HG02981 (cell line): Measurements from ENCODE around the gene PGM3.

ENCODE experiments used
- ATAC-seq: cut with Tn5 transposase; IDR thresholded peaks from one replicate; pipeline ENCODE4 v1.9.1; 2021; ENCODE audit warnings: mild to moderate bottlenecking, moderate library complexity; ENCODE audit not compliant: unreplicated experiment

Gene PGM3

DNA sequence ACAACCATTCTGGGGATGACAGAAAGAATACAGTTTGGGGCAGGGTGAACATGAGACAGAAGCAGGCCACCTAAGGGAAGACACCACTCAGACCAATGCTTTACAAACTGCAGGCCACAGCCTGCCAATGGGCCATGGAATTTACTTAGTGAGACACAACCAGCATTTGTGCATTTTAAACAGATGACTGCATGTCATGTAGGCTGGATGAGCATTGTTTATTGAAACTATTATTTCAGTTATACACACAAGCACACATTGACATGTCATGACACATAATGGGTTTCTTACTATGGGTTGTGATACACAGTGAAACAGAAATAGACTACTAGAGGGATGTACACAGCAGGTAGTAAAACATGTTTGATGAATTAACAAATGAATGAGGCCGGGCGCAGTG lies 8.0 kb downstream of the PGM3 start:
- ATAC-seq = no peak

DNA sequence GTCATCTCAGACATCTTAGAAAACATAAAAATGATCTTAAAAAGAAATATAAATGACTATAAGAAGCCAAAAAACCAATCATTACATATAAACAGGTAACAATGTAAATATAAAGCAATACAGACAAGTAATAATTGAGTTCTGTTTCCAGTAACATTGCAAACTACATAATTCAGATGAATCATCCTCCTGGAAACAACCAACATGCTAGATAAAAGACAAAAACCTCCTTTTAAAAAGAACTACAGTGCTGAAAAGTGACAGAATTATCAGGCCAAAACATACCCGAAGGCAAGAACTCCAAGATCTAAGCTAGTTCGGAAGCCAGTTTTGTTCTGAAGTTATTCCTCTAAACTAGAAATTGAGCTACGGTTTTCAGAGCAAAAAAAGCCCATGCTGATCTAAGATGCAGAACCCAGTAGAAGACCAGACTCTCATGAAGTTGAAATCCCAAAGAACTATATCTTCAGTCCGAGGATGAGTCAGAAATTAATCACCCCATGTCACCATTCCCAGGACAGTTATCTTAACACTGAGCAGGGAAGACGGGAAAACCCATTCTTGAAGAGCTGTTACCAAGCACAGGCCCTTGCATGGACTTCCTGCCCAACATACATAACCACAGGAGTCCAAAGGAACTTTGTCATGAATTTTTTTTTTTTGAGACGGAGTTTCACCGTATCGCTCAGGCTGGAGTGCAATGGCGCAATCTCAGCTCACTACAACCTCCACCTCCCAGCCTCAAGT lies 9.8 kb downstream of the PGM3 start:
- ATAC-seq = no peak

DNA sequence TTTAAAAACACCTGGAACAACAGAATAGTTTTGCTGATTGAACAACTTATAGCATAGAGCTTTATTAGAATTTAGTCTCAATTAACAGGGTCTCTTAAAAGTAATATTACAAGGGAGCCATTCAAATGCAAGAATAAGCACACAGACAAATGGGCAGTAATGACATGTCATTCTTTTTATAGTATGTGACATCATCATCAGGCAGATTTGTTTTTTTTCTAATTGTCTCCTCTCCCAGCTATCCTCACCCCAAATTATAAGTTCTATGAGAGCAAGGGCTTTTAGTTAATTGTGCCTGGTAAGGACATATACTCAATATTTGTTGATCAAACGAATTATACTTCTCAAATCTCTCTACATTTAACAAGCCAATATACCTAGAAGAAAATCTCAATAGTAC lies 11.0 kb downstream of the PGM3 start:
- ATAC-seq = no peak

DNA sequence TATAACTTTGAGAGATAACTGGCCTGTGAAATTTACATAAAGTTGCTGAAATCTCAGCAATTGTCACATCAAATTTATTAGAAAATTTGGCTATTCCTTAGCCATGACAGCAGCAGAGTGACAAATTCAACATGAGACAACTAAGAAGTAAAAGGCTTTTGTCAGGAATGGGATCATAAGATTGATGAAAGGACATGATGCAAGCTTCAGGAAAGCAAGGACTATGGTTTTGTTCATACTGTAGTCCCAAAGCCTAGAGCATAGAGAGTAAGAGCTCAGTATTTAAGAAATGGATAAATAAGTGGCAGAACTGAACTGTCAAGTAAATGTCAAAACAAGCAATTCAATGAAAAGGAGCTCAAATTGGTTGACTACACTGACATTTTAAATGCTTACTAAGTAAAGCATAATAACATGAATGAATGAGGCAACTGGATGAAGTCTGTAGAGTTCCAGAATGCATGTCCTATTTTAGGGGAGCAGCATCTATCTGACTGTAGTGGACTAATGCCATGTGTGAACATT lies 12.6 kb downstream of the PGM3 start:
- no peak for ATAC-seq

DNA sequence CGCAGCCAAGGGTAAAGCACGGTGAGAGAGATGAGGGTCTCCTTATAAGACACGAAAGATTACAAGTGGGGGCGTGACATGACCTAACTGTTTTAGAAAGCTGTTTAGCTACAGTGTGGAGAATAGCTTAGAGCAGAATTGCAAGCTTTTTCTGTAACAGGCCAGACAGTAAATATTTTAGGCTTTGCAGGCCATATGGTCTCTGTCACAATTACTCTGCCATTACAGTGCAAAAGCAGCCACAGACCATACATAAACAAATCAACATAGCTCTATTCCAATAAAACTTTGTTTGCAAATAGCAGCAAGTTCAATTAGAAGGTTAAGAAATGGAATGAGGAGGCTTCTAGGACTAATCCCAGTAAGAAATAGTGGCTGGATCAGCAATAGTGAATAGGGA lies 16.8 kb downstream of the PGM3 start:
- no peak for ATAC-seq

DNA sequence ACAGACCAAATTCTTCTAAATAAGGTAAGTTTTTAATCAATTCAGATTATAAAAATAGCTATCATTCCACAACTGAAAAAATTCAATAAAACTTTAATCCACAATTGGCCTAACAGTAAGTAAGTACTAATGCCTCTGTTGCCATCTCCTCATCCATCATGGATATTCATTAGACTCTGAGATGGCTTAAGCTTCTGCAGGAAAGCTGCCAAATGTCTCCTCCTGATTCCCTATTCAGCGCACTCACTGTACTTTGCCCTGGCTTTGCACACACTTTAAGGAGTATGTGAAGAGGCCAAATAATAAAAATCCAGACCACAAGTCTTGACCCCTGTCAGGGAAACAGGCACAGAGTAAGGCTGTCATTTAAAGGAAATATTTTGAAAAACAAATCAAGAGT lies 23.6 kb downstream of the PGM3 start:
- no peak for ATAC-seq

DNA sequence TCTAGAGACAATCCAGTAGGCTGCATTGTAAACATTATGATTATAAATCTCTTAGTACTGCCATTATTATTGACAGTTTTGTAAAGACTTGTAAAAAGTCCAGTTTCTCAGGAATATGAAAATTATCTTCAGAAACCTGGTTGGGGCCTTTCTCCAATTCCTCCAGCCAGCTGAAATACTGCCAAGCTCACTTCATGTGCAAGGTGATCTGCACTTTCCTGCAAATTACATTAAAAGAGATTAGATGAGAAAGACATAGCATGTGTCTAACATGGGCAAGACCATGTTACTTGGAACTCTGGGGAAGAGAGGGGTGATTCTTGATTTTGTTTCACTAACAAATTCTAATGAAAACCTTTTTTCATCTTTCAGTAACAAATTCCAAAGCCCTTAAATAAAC lies 24.0 kb downstream of the PGM3 start:
- no peak for ATAC-seq

DNA sequence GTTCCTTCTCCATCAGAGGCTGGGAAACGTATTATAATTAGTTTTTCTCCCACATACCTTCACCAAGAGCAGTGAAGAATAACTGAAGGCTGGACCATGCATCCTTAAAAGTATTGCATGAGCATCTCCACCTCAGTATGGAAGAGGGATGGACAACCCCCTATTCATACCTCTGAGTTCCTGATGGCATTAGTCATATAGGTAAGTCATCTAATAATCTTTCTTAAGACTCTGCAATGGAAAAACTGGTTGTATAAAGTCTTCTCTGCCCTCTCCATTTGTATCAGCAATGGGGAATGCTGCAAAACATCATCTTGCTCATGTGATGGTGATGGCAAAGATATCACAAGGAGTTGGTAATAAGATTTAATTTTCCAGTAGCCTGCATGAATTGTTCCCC lies 24.5 kb downstream of the PGM3 start:
- no peak for ATAC-seq

DNA sequence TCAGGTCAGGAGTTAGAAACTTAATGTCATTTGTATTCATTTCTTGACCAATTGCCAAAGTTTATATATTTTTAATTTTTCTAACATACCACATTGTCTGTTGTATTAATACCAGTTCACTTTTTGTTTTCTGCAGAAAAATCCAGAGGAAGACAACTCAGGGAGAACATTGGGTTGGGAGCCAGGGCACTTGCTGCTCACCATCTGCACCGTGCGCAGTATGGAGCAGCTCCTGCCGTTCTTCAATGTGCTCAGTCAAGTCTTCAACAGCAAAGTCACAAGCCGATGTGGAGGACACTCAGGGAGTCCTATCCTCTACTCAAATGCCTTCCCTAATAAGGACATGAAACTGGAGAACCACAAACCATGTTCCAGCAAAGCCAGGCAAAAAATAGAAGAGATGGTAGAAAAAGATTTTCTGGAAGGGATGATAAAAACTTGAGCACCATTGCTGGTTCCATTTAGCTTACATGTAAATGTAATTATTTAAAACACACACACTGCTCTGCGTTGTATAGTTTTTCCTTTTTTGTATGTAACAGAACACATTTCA lies 25.3 kb downstream of the PGM3 start:
- no peak for ATAC-seq

DNA sequence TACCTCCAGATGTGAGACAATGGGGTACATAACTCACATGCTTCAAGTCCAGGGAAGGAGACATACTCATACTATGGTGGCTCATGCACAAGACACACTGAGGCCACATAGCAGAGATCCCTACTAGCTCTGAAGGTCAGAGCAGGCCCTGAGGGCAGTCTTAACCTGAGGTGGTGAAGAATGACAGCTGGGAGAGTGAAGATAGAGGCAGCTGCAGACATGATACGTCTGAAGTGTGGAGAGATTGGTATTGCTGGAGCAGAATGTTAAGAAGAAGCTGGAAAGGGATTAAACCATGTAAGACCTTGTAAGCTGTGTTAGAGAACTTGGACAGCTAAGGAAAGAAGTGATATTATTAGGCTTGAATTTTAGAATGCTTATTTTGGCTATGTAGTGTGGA lies 32.9 kb downstream of the PGM3 start:
- ATAC-seq = no peak

DNA sequence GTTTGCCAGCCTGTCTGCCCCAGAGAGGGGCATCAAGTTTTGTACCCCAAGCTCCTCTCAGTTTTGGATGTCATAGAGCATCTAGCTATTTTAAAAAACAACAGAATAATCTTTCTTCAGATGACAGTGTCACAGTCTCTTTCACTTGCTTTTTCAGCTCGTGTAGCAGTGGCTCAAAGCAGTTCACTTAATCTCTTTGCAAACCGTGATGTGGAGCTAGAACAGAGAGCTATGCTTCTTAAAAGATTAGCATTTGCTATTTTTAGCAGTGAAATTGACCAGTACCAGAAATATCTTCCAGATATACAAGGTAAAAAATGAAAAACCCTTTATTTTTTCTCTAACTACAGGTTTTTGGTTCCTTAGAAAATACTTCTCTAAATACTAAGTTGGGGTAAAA lies 37.3 kb downstream of the PGM3 start:
- no peak for ATAC-seq

DNA sequence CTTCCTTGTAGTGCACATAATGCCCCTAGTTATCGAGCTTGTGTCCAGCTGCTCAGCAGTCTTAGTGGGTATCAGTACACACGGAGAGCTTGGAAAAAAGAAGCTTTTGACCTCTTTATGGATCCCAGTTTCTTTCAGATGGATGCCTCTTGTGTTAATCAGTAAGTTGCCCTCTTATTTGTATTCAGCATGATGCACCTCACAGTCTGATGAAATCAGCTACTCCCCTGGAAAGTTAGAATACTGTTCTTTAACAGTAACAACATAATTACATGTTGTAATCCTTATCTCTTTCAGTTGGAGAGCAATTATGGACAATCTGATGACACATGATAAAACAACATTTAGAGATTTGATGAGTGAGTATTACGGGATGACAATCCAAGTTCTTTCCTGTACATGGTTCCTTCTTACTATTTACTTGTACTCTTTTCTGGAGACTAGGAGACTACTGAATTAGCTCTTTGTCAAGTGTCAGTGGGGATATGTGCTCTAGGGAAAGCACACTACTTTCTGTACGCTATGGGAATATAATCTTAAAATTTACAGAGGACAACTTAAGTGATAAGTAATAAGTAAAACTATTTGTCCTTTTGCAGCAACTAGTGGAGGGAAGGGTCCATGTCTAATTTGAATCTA lies 39.1 kb downstream of the PGM3 start:
- no peak for ATAC-seq

DNA sequence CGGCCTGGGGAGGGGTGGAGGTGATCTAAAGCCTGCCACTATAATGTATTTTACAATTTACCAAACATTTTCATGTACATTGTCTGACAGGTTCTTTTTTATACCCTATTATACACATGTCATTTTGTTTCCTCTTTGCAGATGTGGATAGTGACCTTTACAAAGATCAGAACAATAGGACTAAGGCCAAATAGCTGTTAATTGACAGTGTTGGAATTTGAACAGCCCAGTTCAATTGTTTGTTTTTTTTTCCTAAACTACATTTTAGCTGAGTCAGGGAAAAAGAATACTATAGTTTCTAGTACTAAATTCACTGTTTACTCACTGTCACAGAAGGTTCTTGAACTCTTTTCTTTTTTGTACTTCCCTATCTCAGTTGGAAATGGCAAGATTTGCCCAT lies 40.2 kb downstream of the PGM3 start:
- no peak for ATAC-seq

DNA sequence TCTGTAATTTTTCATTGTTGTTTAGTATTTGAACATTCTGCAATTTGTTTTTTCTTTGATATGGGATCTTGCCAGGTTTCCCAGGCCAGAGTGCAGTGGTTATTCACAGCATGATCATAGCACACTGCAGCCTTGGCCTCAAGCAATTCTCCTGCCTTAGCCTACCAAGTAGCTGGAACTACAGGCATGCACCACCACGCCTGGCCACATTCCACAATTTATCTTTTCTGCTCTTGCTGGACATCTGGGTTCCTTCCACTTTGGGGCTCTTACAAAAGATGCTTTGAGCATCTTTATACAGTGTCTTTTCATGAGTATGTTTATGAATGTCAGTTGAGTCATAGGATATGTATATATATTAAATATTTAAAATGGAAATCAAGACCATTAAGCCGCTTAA lies 42.0 kb downstream of the PGM3 start:
- ATAC-seq = no peak

DNA sequence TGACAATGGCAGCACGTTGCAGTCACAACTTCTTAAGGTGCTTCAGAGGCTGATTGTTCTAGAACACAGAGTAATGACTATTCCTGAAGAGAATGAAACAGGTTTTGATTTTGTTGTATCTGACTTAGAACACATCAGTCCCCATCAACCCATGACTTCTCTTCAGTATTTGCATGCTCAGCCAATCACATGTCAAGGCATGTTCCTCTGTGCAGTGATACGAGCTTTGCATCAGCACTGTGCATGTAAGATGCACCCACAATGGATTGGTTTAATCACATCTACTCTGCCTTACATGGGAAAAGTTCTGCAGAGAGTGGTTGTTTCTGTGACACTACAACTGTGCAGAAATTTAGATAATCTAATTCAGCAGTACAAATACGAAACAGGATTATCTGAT lies 54.3 kb downstream of the PGM3 start:
- no peak for ATAC-seq

DNA sequence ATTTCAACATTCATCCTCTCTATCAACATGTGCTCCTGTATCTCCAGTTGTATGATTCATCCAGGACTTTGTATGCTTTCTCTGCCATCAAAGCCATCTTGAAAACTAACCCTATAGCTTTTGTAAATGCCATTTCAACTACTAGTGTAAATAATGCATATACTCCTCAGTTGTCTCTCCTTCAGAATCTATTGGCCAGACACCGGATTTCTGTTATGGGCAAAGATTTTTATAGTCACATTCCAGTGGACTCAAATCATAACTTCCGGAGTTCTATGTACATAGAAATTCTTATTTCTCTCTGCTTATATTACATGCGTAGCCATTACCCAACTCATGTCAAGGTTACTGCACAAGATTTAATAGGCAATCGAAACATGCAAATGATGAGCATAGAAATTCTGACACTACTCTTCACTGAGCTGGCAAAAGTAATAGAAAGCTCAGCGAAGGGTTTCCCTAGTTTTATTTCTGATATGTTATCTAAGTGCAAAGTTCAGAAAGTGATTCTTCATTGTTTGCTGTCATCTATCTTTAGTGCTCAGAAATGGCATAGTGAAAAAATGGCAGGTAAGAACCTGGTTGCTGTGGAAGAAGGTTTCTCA lies 54.8 kb downstream of the PGM3 start:
- ATAC-seq = no peak

DNA sequence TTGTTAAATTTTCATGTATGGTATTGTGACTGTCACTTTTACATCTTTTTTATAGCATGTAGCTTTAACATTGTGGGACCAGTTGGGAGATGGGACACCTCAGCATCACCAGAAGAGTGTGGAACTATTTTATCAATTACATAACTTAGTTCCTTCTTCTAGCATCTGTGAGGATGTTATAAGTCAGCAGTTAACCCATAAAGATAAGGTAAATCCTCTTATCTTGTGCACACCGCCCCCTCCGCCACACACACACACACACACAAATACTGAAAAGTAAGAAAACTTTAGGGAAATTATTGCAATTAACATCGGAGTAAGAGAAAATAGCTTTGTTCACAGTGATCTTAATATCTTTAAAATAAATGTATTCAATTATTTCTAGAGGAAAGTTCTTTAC lies 60.9 kb downstream of the PGM3 start:
- ATAC-seq = no peak

DNA sequence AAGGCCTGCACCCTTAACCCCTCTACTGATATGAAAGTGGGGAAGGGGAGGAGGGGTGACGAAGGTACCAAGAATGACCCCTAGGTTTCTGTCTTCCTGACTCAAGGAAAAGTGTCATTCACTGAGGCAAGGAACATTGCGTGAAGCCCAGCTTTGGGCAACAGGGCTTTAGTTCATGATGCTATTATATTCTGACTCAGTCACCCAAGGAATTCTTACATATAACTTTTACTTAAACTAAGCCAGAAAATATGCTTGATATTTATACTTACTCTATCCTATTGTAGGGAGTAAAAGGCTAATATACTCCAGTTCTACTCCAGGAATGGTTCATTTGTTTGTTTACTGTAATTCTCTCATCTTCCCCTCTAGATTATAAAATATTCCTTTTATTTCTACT lies 65.1 kb downstream of the PGM3 start:
- ATAC-seq = no peak

DNA sequence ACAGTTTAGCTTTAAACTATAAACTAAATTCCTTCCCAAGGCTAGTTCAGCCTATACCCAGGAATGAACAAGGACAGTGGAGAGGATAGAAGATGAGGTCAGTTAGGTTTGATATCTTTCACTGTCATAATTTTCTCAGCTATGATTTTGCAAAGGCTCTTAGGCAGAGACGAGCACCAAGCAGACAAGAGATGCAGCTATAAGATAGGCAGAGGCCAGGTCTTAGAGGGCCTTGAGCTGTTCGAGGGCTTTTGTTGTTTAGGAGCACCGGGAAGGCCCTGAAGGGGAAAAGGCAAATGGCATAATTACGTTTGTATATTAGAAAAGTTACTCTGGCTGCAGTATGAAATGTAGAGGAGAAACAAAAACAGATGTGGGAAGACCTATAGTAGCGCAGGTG lies 65.8 kb downstream of the PGM3 start:
- ATAC-seq = no peak

DNA sequence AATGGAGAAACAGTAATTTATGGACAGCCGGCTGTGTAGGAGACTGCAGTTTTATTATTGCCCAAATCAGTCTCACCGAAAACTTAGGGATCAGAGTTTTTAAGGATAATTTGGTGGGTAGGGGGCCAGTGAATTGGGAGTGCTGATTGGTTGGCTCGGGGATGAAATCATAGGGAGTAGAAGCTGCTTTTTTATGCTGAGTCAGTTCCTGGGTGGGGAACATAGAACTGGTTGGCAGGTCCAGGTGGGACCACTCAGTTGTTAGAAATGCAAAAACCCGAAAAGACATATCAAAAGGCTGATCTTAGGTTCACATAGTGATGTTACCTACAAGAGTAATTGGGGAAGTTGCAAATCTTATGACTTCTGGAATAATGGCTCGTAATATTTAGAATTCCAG lies 66.3 kb downstream of the PGM3 start:
- ATAC-seq = no peak

DNA sequence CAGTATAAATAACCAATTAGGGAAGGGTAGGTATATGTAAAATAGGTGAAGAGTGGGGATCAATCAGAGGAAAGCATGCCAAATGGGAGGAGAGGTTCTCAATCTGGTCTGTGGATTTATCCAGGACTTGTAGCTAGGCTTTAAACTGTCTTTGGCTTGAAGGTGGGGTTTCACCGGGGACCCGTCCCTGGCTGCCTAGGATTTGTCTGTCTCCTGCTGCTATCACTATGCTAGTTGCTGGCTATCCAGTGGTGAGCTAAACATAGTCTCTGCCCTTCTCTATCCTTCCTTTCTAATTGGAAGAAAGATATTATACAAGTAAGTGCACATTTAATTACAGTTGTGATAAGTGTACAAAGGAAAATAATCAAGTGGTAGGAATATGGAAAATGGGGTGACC lies 66.8 kb downstream of the PGM3 start:
- no peak for ATAC-seq

DNA sequence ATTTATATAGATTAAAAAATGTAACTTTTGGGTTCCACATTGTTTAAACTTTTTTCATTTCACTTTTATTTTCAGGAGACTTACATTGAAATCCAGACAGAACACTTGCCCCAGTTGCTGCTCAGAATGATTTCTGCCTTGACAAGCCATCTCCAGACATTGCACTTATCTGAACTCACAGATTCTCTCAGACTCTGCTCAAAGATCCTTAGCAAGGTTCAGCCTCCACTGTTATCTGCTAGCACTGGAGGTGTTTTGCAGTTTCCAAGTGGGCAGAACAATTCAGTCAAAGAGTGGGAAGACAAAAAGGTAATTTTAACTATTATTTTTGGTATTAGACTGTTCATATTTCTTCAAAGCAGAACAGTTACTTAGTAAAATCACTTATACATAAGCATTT lies 67.6 kb downstream of the PGM3 start:
- ATAC-seq = no peak
